Activated CD4-positive, alpha-beta T cell treated with anti-CD3 and anti-CD28 coated beads, Interleukin-2, amount 50 U/mL, for 1 hour (primary cell): ENCODE measurements around the gene ACOT12.
"Not testable (repeated sequence)": the region's sequence is repeated elsewhere in the genome, so short reads cannot be mapped to it uniquely, and the experiment has no call there.

Experiments used
- DNase-seq: peaks from one replicate; pipeline ENCODE4 v3.0.0-alpha.2; 2020

The ACOT12 gene

DNA sequence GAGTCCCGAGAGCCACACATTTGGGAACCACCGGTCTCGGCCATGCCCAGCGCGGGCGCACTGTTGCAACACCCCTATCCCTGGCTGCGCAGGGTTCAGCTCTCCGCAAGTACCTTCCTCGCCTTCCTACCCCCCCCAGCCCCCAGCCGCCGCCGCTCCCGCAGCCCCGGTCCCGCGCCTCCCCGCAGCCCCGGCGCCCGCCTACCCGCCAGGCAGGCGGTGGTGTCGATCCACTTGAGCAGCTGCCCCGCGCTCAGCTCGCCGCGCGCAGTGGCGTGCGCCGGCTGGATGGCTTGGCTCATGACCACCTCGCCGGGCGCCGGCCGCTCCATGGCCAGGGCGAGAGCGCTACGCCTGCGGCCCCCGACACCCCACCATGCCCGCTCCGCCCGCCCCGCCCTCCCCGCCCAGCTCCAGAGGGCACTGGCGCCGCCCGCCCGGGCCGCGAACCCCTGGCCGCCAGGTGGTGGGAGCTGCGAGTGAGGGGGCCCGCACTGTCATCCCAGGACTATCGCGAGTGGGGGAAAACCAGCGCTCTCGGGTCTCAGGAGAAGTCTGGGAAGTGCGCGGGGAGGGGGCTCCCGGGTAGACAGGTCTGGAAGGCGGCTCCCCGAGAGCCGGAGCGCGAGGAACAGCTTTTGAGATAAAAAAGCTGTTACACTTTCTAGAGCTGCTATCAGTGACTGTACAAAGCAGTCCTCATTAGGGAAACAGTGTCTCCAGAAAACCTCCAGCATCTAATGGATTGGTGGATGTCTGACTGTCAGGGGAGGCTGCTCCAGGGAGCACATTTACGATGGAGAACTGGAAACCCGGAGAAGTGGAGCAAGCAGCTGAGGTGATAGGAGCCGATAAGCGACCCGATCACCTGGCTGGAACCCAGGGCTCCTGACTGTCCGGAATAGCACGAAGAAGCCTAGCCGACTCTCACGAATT is at the start of gene ACOT12:
Gene ACOT12, minus strand, starts transcription at position 352 of the 936 bp plus-strand sequence. Its CDS starts 20 bp downstream, at position 332.
- no peak for DNase-seq

DNA sequence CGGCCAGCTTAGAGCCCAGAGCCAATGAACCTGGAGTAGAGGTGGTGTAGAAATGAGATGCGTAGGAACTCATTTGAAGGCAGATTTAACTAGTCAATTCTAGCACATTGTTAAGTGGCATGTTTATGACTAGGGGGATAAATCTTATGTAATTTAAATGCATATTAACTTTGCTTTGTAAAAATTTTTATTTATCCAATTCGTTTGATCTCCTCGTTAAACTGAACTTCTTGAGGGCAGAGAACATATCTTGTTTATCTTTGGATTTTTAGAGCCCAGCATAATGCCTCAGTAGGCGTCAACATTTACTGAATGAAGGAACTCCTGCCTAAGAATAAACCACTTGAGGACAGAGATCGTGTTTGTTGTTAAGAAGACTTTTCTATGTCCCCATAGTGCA is 41.1 kb upstream of the ACOT12 start:
- DNase-seq, result no peak

- DNase-seq, result no peak
Measured at GRCh38 chr5:81429985-81430384, 36.1 kb upstream of the ACOT12 start.

- no peak for DNase-seq
Measured at GRCh38 chr5:81429363-81429762, 35.4 kb upstream of the ACOT12 start.

- no peak for DNase-seq
Measured at GRCh38 chr5:81428861-81429260, 34.9 kb upstream of the ACOT12 start.

DNA sequence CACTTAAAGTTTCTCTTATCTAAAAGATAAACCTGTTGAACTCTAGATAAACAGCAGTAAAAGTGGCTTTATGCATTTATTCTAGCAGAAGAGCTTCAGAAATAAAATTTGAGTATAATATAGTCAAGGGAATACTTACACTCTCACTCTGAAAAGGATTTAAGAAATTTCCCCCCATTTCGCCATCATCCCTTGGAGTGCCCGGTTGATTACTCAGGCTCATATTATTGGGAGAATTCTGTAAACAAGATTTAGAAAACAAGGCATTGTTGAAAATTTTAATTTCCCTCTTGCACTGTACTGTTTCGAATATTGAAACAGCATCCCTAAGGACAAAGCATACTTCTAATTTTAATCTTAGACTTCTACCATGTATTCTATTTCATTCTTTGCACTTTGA is 34.5 kb upstream of the ACOT12 start:
- DNase-seq, result no peak

- DNase-seq, result no peak
Measured at GRCh38 chr5:81427566-81427965, 33.6 kb upstream of the ACOT12 start.

GRCh38 chr5:81426359-81427030 is 32.6 kb upstream of the ACOT12 start:
- no peak for DNase-seq

DNA sequence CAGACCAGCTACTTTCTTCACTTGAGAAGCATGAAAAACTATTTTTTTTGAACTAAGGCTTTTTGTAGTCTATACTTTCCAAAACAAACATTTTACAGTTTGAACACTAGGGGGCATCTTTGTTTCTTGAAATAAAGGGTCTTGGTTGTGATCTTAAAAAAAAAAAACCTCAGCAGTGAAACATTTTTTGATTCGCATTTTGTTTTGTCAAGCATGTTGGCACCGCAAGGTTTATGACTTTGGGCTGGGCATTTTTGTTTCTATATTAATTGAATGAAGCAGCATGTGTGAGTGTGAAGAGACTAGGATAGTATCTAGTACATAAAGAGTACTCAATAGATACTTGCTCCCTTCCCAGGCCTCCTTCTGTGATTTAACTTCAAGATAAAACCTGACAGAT is 31.6 kb upstream of the ACOT12 start:
- no peak for DNase-seq

DNA sequence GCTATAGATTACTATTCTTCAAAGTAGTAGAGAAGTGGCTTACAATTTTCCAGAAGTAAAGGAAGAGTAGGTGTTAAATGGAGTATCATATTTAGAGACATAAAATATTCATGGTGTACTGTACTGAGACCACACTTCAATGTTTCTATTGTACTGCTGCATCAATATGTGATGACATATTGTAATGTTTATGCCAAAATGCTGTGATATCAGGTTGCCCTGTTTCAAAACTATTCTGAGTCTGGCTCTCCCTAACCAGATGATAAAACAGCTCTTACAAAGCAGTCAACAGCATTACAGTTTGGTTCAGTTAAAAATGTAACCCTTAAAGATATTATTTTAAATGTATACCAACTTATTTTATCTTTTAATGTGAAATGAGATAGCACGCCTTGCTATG is 30.8 kb upstream of the ACOT12 start:
- DNase-seq, result no peak

- no peak for DNase-seq
Measured at GRCh38 chr5:81422671-81423070, 28.7 kb upstream of the ACOT12 start.

DNA sequence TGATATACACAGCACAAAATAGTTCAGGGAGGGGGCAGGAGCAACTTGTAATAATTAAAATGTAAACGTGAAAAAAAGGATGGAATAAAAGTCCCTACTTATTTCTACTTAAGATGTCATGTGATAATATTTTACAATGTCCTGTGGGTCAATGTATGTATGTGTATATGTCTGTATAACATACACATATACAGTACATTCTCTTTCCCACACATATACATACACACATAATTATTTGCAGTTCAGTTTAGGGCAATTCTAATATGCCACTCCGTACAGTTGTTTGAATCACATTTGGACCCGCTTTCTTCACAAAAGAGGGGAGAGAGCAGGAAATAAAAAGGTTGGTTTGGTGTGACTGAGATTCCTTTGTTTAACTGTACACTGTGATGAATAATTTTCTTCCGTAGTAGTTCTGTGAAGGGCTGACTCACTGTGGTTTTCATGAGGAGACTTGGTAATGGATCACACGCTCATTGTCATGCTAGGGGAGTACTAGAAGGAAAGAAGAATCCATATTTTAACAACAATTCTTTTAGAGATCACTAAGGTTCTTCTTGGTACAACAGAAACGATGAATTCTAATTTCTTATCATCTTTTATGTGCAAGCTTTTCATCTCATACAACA is 26.2 kb upstream of the ACOT12 start:
- no peak for DNase-seq

DNA sequence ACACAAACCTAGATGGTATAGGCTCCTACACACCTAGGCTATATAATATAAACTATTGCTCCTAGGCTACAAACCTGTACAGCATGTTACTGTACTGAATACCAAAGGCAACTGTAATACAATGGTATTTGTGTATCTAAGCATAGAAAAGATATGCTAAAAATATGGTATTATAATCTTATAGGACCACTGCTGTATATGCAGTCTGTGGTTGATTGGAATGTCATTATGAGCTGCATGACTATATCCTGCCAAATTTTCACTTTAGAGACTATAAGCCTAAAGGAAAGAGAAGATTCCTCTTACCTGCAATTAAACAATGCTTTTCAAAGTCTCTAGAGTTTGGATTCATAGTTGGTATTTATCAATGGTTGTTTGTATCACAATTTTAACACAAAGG is 24.7 kb upstream of the ACOT12 start:
- no peak for DNase-seq

DNA sequence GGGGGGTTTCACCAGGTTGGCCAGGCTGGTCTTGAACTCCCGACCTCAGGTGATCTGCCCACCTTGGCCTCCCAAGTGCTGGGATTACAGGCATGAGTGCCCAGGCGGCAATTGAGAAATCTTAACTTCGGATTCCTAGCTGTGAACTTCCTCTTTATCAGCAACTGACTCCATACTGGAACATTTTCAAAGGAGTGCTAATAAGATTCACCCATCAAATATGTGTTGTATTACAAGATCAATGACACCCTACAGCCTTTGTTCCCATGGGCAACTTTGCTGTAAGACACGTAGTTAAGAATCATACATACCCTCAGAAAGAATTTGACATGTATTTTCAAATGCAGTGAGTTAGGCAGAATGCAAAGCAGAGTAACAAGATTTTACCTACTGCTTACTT is 23.1 kb upstream of the ACOT12 start:
- no peak for DNase-seq

- no peak for DNase-seq
Measured at GRCh38 chr5:81409896-81410295, 16.0 kb upstream of the ACOT12 start.

- no peak for DNase-seq
Measured at GRCh38 chr5:81409361-81409760, 15.4 kb upstream of the ACOT12 start.

DNA sequence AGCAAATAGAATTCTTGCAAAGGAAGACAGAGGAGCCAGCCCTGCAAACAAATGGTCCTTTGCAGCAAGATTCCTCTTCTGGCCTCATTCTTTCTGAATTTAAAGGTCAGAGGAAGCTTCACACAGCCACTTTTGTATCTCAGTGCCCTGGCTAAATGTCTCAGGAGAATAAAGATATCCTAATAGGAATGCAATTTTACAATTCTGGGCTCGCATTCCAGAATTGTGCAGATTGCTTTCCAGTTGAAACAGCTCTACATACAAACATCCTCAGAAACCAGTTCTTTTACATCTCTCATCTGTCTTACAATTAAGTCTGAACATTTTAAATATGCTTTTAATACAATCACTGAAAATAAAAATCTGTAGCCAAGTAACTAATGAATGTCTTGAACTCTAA is 14.6 kb upstream of the ACOT12 start:
- no peak for DNase-seq

- not testable (repeated sequence) for DNase-seq
Measured at GRCh38 chr5:81407811-81408210, 13.9 kb upstream of the ACOT12 start.

DNA sequence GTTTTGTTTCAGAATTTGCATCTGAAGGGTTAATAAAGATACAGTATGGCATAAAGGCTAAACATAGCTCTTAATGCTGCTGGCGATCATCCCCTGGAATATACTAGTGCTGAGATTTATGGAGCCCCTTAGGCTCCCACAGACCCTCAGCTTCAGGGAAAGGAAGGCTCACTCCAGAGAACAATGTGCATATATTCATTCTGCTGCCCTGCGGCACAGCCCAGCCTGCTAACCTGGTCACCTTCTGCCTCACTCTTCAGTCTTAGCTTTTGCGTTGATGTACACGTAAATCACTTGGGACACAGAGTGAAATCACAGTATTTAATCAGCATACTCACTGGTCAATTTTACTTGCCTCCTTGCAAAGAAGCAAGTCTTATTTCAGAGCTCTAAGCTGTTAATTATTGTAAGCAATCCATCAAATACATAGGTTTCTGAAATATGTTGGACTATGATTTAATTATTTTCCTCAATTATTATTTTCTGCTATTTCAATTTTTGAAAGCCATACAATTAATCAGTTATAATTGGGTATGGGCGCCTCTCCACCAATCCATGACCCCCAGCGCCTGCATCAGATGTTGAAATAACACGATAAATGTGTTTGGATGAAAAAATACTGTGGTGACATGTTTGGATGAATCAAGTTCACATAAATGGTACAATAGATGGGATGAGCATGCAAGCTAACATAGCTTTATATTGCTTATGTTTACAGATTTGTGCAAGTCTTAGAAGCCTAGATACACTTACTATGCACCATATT is 11.4 kb upstream of the ACOT12 start:
- no peak for DNase-seq

DNA sequence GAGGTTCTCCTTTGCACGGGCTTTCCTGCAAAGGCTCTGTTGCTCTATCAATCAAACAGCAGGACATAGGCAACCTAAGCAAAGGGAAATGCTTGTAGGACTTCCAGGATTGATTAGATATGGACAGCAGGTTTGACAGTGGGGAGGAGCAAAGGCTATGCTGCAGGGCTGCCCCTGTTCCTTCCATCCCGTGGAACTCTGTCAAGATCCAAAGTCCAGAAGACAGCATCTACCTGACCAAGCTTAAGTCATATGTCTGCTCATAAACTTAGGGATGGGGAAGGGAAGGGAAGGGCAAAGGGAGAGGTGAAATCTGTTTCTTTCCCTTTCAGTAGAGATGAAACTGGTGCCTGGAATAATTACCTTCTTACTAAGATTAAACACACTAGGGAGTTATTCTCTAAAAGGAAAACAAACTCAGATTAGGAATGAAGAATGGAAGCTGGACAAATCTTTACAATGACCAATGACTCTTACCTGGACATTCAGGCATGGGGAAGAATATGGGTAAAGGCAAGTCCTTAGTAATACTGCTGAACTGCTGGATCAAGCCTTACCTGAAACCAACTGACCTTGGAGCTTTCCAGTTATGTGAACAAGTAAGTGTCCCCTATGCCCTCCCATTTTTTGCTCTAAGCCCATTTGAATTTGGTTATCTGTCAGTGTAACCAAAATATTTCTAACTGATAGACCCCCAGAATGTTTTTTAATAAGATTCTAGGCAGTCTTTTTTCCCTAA is 8.4 kb upstream of the ACOT12 start:
- DNase-seq, result no peak

DNA sequence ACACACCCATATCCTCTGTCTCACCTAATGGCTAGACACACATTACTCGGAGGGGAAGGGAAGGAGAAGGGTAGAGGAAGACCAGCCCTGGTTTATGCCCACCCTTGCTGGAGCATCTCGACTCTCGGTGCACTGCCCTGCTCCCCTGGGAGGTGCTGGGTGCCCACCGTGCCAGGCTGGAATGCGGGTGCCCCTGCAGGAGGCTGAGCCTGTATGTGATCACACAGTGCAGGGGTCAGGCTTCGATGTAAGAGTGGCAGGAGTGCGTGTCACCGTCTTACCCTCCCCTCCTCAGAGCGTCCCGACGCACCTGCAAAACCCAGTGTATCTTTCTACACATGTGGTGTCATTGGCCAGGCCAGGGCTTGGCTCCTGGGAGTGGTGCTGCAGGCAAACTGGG is 7.3 kb upstream of the ACOT12 start:
- DNase-seq, result no peak

- DNase-seq, result no peak
Measured at GRCh38 chr5:81400375-81400774, 6.4 kb upstream of the ACOT12 start.
